GM12801 (cell line): ENCODE results near the gene CATSPERB.

Experiments used
- TF ChIP-seq, protein P1 (sequence below): IDR thresholded peaks from one replicate; pipeline ENCODE4 v1.5.1; 2011; ENCODE audit warnings: control low read depth; ENCODE audit not compliant: insufficient read length; ENCODE audit errors: extremely low read depth

Gene CATSPERB, protein sequence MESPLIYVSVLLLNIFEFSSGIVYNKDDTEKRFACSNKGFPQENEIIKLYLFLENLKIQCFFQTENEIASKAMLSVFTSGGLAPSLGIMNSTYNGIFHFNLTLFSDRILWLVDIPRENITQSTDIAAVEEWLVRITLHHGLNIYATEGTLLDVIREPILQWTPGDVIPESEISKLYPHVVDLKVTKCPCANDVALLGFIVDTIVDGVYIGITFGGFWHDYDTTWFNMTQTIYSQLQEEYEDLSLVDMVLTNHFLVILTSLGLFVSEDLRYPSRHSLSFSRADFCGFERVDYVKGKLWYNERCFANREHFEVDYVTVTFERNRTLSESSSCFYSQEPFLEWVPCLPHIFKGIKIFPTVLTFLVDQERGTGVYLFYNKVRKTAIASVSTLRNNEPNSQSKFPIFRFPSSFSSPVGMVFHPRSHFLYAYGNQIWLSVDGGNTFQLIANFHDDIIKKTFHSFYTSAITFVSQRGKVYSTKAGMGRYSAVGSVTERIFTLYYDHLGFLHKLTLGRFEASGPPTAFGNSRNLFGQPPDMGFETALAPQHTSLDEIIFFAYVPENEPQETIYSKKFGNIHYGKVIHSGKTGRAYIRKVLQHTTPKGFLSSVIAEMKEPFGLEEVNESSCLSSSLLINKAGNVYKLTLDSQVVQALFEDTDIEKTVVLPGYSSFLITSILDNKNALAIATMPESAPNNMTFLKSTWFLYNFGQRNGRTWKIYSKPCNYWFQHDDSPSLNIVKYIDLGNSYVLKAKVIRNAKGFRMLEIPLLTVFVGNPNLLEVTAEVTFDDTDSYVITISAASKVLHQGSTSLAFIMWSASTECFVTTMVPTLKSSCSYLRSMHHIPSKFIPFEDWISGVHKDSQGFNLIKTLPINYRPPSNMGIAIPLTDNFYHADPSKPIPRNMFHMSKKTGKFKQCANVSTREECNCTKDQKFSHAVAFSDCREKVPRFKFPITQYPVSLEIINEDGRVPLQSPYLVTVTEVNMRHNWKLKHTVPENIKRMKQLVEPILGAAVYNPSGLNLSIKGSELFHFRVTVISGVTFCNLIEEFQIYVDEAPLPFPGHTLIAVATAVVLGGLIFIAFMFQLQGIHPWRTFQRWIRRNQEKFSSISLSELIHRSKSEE

GRCh38 chr14:91731986-91732385, at the start of gene CATSPERB:
Gene CATSPERB (minus strand): TSS chr14:91732086. CDS start chr14:91729479, 2,607 bp downstream.
- TF ChIP-seq, protein P1, sequence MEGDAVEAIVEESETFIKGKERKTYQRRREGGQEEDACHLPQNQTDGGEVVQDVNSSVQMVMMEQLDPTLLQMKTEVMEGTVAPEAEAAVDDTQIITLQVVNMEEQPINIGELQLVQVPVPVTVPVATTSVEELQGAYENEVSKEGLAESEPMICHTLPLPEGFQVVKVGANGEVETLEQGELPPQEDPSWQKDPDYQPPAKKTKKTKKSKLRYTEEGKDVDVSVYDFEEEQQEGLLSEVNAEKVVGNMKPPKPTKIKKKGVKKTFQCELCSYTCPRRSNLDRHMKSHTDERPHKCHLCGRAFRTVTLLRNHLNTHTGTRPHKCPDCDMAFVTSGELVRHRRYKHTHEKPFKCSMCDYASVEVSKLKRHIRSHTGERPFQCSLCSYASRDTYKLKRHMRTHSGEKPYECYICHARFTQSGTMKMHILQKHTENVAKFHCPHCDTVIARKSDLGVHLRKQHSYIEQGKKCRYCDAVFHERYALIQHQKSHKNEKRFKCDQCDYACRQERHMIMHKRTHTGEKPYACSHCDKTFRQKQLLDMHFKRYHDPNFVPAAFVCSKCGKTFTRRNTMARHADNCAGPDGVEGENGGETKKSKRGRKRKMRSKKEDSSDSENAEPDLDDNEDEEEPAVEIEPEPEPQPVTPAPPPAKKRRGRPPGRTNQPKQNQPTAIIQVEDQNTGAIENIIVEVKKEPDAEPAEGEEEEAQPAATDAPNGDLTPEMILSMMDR, result no peak

- TF ChIP-seq, protein P1, result no peak
These were observed 48.6 kb upstream of the CATSPERB start for GRCh38 chr14:91780452-91780851.

DNA sequence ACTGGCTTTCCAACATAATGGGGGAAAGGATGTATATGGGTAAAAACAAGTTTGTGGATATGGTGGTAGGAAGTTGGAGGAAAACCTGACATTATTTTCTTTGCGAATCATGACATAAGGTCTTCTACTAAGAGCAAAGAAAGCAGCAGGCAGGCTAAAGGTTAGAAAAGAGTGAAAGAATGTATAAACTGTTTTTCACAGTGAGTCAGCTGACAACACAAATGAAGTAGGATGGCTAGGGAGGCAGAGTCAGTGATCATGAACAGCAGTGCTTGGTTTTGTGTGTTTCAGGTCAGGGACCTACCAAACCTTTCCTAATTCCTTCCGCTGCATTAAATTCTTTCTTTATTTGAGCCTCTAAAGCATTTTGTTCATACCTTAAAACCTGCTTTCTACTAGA, 46.3 kb upstream of the CATSPERB start:
- TF ChIP-seq, protein P1, result no peak

DNA sequence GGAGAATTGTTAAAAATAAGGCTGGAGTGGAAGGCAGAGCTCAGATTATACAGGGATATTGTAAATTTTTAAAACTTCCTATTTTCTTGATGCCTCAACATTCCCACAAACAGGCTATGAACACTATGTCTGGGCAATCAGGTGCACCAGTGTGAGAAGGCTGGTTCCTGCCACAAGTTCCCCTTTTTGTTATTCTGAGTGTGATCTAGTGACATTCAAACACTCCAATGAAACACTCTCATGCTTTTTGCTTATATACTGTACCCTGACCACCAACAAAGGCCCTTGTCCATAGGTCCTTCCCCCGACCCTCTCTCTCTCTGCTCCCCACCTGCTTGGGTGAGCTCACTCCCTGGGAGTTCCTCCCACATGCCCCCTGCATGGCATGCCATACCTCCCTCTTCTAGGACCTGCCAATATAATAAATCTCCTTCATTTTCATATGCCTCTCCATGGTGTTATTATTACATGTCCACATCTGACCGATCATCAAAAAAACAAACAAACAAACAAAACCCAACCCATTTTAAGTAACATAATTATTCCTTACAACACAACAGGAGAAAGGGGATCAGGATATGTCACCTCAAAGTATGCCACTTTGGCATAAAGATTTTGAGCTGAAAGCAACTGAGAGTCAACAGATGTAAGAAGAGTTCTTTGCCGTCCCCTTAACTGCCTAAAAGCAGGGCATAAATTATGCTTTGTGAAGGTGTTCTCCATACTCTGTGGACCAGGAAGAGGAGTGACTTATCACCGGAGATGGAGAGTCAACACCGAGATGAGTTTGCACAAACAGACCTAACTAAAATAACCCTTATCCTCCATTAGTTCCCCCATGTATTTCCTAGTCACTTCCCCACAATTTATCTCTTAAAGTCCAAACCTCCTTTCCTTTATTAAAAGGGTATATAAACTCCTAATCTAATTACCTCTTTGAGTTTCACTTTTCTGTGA, 42.5 kb upstream of the CATSPERB start:
- TF ChIP-seq, protein P1, result no peak

DNA sequence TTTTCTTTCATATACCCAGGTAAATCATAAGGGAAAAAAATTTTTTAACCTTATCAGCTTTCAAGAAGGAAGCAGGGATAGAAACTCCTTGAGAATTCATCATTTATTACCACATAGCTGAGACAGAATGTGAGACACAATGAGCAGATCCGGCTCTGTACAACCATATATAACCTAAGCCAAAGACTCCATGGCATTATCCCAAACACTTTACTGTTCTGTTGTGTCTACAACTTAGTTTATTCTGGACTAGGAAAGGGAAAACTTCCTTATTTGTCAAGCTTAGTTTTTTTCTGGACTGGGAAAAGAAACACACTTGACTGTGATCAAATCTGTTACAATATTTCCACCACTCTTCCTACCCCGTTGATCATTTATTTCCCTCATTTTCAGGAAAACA, 38.3 kb upstream of the CATSPERB start:
- TF ChIP-seq, protein P1, result no peak

GRCh38 chr14:91755570-91756295, 23.8 kb upstream of the CATSPERB start:
- TF ChIP-seq, protein P1, result no peak
